ENCODE results near the gene CLK4.

Gene CLK4

GRCh38 chr5:178572617-178573016, 54.2 kb downstream of the CLK4 start:
- Histone ChIP-seq H2AFZ (ENCODE audit: low read depth, low read length) (no peak overlapping the region), H3K14ac (ENCODE audit: low read length in 2 of 2) (no peak overlapping the region), H3K9ac (ENCODE audit: low read length) (no peak overlapping the region), H3K4me2 (ENCODE audit: low read length, poor library complexity, severe bottlenecking) (no peak overlapping the region), H3K23ac (ENCODE audit: low read length in 2 of 2) (no peak overlapping the region), H2BK12ac (ENCODE audit: low read length in 2 of 2) (no peak overlapping the region), H2BK120ac (ENCODE audit: low read depth, low read length) (no peak overlapping the region), H3K27ac (ENCODE audit: low read length, poor library complexity, severe bottlenecking) (no peak overlapping the region), H3K36me3 (ENCODE audit: control insufficient read depth in 1 of 2, insufficient read depth in 2 of 2, low read depth in 1 of 2, low read length in 2 of 2) (no peaks in the 10 kb centered on the region), H2AK5ac (ENCODE audit: low read length, severe bottlenecking) (no peak overlapping the region), H2BK15ac (ENCODE audit: low read depth, poor library complexity, severe bottlenecking) (no peak overlapping the region), H3K4me3 (ENCODE audit: insufficient read depth in 1 of 2, low read depth in 1 of 2, low read length in 2 of 2) (no peak overlapping the region), H3K18ac (ENCODE audit: low read depth in 1 of 2, low read length in 2 of 2) (no peak overlapping the region), H3K9me3 (ENCODE audit: control insufficient read depth, low read length) (peaks cover 11% of the 10 kb centered on the region), H3K4me1 (ENCODE audit: control insufficient read depth, insufficient read depth, low read depth, low read length) (peaks cover 2% of the 10 kb centered on the region), H2BK5ac (ENCODE audit: low read depth, low read length, poor library complexity, severe bottlenecking) (no peak overlapping the region), H3K4ac (ENCODE audit: low read depth in 1 of 2, low read length in 2 of 2) (no peak overlapping the region), H3K79me1 (replicated peaks; ENCODE audit: low read length, poor library complexity, severe bottlenecking) (no peaks in the 10 kb centered on the region), H4K91ac (ENCODE audit: low read length) (no peak overlapping the region), H3K27me3 (ENCODE audit: control insufficient read depth in 1 of 2, insufficient read depth in 1 of 2, low read length in 2 of 2) (peaks cover 9 to 19% of the 10 kb centered on the region in 2 experiments), H4K8ac (ENCODE audit: low read length) (no peak overlapping the region)
- WGBS: 87% methylated on average over 2 of the region's 4 CpGs
- no peak for DNase-seq

- H2BK120ac ChIP-seq (ENCODE audit: low read depth, low read length): no peak overlapping the region
- no peak for DNase-seq
- H2BK12ac ChIP-seq (ENCODE audit: low read length in 2 of 2): no peak overlapping the region
- 40% methylated on average over 1 of the region's 2 CpGs for WGBS
- H3K4ac ChIP-seq (ENCODE audit: low read depth in 1 of 2, low read length in 2 of 2): no peak overlapping the region
- no peak overlapping the region for H4K91ac ChIP-seq (ENCODE audit: low read length)
- H3K18ac ChIP-seq (ENCODE audit: low read depth in 1 of 2, low read length in 2 of 2): no peak overlapping the region
- no peak overlapping the region for H2AFZ ChIP-seq (ENCODE audit: low read depth, low read length)
- no peak overlapping the region for H2BK5ac ChIP-seq (ENCODE audit: low read depth, low read length, poor library complexity, severe bottlenecking)
- H3K36me3 ChIP-seq (ENCODE audit: control insufficient read depth in 1 of 2, insufficient read depth in 2 of 2, low read depth in 1 of 2, low read length in 2 of 2): no peaks in the 10 kb centered on the region
- no peak overlapping the region for H2AK5ac ChIP-seq (ENCODE audit: low read length, severe bottlenecking)
- no peak overlapping the region for H3K4me3 ChIP-seq (ENCODE audit: insufficient read depth in 1 of 2, low read depth in 1 of 2, low read length in 2 of 2)
- H3K9ac ChIP-seq (ENCODE audit: low read length): no peak overlapping the region
- H3K23ac ChIP-seq (ENCODE audit: low read length in 2 of 2): no peak overlapping the region
- no peak overlapping the region for H4K8ac ChIP-seq (ENCODE audit: low read length)
- H3K4me1 ChIP-seq (ENCODE audit: control insufficient read depth, insufficient read depth, low read depth, low read length): no peaks in the 10 kb centered on the region
- H3K27ac ChIP-seq (ENCODE audit: low read length, poor library complexity, severe bottlenecking): no peak overlapping the region
- no peak overlapping the region for H3K14ac ChIP-seq (ENCODE audit: low read length in 2 of 2)
- H3K27me3 ChIP-seq (ENCODE audit: control insufficient read depth in 1 of 2, insufficient read depth in 1 of 2, low read length in 2 of 2): peaks cover 0 to 12% of the 10 kb centered on the region in 2 experiments
- H3K9me3 ChIP-seq (ENCODE audit: control insufficient read depth, low read length): peaks cover 11% of the 10 kb centered on the region
- no peak overlapping the region for H2BK15ac ChIP-seq (ENCODE audit: low read depth, poor library complexity, severe bottlenecking)
- H3K4me2 ChIP-seq (ENCODE audit: low read length, poor library complexity, severe bottlenecking): no peak overlapping the region
- no peaks in the 10 kb centered on the region for H3K79me1 ChIP-seq (replicated peaks; ENCODE audit: low read length, poor library complexity, severe bottlenecking)
Measured at GRCh38 chr5:178569485-178569884, 57.4 kb downstream of the CLK4 start.

- 39% methylated on average over 8 of the region's 12 CpGs for WGBS
Measured at GRCh38 chr5:178564811-178565550, 61.9 kb downstream of the CLK4 start.

DNA sequence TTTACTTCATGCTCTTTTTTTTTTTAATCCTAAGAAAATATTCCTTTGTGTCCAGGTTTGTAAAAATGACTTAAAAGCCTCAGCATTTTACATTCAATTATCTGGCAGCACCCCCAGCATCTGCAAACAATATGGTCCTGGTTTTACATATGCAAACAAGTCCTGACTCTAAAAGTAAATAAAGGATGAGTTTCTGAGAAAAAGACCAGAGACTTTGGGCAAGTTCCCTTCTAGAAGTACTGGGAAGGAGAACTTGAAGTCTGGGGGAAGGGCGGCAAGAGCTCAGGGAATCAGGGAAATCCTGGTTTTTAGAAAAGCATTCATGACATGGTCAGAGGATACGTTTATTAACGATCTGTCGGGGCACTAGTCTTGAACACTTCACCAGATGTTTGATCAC, 62.5 kb downstream of the CLK4 start:
- WGBS: 24% methylated on average over 4 of the region's 4 CpGs
- Histone ChIP-seq H4K8ac (ENCODE audit: low read length) (no peak overlapping the region), H4K91ac (ENCODE audit: low read length) (no peak overlapping the region), H3K14ac (ENCODE audit: low read length in 2 of 2) (no peak overlapping the region), H3K4me3 (ENCODE audit: insufficient read depth in 1 of 2, low read depth in 1 of 2, low read length in 2 of 2) (no peak overlapping the region), H3K4me1 (ENCODE audit: control insufficient read depth, insufficient read depth, low read depth, low read length) (no peaks in the 10 kb centered on the region), H2BK5ac (ENCODE audit: low read depth, low read length, poor library complexity, severe bottlenecking) (no peak overlapping the region), H2AFZ (ENCODE audit: low read depth, low read length) (no peak overlapping the region), H2BK12ac (ENCODE audit: low read length in 2 of 2) (no peak overlapping the region), H3K9ac (ENCODE audit: low read length) (no peak overlapping the region), H3K9me3 (ENCODE audit: control insufficient read depth, low read length) (peaks cover 5% of the 10 kb centered on the region), H3K4ac (ENCODE audit: low read depth in 1 of 2, low read length in 2 of 2) (no peak overlapping the region), H2BK120ac (ENCODE audit: low read depth, low read length) (no peak overlapping the region), H3K18ac (ENCODE audit: low read depth in 1 of 2, low read length in 2 of 2) (no peak overlapping the region), H3K4me2 (ENCODE audit: low read length, poor library complexity, severe bottlenecking) (no peak overlapping the region), H2AK5ac (ENCODE audit: low read length, severe bottlenecking) (no peak overlapping the region), H3K79me1 (replicated peaks; ENCODE audit: low read length, poor library complexity, severe bottlenecking) (no peaks in the 10 kb centered on the region), H3K27me3 (ENCODE audit: control insufficient read depth in 1 of 2, insufficient read depth in 1 of 2, low read length in 2 of 2) (peaks cover 0 to 18% of the 10 kb centered on the region in 2 experiments), H3K23ac (ENCODE audit: low read length in 2 of 2) (no peak overlapping the region), H3K27ac (ENCODE audit: low read length, poor library complexity, severe bottlenecking) (no peak overlapping the region), H2BK15ac (ENCODE audit: low read depth, poor library complexity, severe bottlenecking) (no peak overlapping the region), H3K36me3 (ENCODE audit: control insufficient read depth in 1 of 2, insufficient read depth in 2 of 2, low read depth in 1 of 2, low read length in 2 of 2) (no peaks in the 10 kb centered on the region)
- no peak for DNase-seq

More at GRCh38 chr5:178564811-178565550, 61.9 kb downstream of the CLK4 start:
- H2AK5ac ChIP-seq (ENCODE audit: low read length, severe bottlenecking): no peak overlapping the region
- no peak overlapping the region for H4K91ac ChIP-seq (ENCODE audit: low read length)
- DNase-seq: no peak
- no peak overlapping the region for H2BK12ac ChIP-seq (ENCODE audit: low read length in 2 of 2)
- H2AFZ ChIP-seq (ENCODE audit: low read depth, low read length): no peak overlapping the region
- H2BK15ac ChIP-seq (ENCODE audit: low read depth, poor library complexity, severe bottlenecking): no peak overlapping the region
- peaks cover 5% of the 10 kb centered on the region for H3K9me3 ChIP-seq (ENCODE audit: control insufficient read depth, low read length)
- no peak overlapping the region for H3K27ac ChIP-seq (ENCODE audit: low read length, poor library complexity, severe bottlenecking)
- no peaks in the 10 kb centered on the region for H3K36me3 ChIP-seq (ENCODE audit: control insufficient read depth in 1 of 2, insufficient read depth in 2 of 2, low read depth in 1 of 2, low read length in 2 of 2)
- no peak overlapping the region for H2BK5ac ChIP-seq (ENCODE audit: low read depth, low read length, poor library complexity, severe bottlenecking)
- H3K9ac ChIP-seq (ENCODE audit: low read length): no peak overlapping the region
- H4K8ac ChIP-seq (ENCODE audit: low read length): no peak overlapping the region
- no peak overlapping the region for H3K14ac ChIP-seq (ENCODE audit: low read length in 2 of 2)
- no peak overlapping the region for H3K4me3 ChIP-seq (ENCODE audit: insufficient read depth in 1 of 2, low read depth in 1 of 2, low read length in 2 of 2)
- H3K18ac ChIP-seq (ENCODE audit: low read depth in 1 of 2, low read length in 2 of 2): no peak overlapping the region
- peaks cover 0 to 16% of the 10 kb centered on the region in 2 experiments for H3K27me3 ChIP-seq (ENCODE audit: control insufficient read depth in 1 of 2, insufficient read depth in 1 of 2, low read length in 2 of 2)
- H3K4ac ChIP-seq (ENCODE audit: low read depth in 1 of 2, low read length in 2 of 2): no peak overlapping the region
- no peaks in the 10 kb centered on the region for H3K79me1 ChIP-seq (replicated peaks; ENCODE audit: low read length, poor library complexity, severe bottlenecking)
- H2BK120ac ChIP-seq (ENCODE audit: low read depth, low read length): no peak overlapping the region
- H3K4me2 ChIP-seq (ENCODE audit: low read length, poor library complexity, severe bottlenecking): no peak overlapping the region
- H3K4me1 ChIP-seq (ENCODE audit: control insufficient read depth, insufficient read depth, low read depth, low read length): no peaks in the 10 kb centered on the region
- H3K23ac ChIP-seq (ENCODE audit: low read length in 2 of 2): no peak overlapping the region

Data from mesenchymal stem cell (in vitro differentiated cells and primary cell).